D721Med (cell line): Measurements from ENCODE around the gene LY9.
"Not testable (repeated sequence)": the region's sequence is repeated elsewhere in the genome, so short reads cannot be mapped to it uniquely, and the experiment has no call there.

Experiments
- DNase-seq: peaks from one replicate; pipeline ENCODE4 v3.0.0; 2011; ENCODE audit warnings: low spot score; ENCODE audit not compliant: insufficient read length
- FAIRE-seq: peaks from 2 replicates; lab custom pipeline; 2011; peaks lifted over from hg19 to GRCh38; lab: Jason Lieb, UNC
- TF ChIP-seq, protein P1 (sequence below): IDR thresholded peaks from 2 replicates; pipeline ENCODE4 v1.5.1; 2012; ENCODE audit warnings: mild to moderate bottlenecking, control low read depth; ENCODE audit not compliant: insufficient read depth; ENCODE audit errors: missing control alignments

The LY9 gene

GRCh38 chr1:160865337-160865736 lies 69.4 kb downstream of the LY9 start:
- DNase-seq (no peak), FAIRE-seq (no peak)
- TF ChIP-seq, protein P1, sequence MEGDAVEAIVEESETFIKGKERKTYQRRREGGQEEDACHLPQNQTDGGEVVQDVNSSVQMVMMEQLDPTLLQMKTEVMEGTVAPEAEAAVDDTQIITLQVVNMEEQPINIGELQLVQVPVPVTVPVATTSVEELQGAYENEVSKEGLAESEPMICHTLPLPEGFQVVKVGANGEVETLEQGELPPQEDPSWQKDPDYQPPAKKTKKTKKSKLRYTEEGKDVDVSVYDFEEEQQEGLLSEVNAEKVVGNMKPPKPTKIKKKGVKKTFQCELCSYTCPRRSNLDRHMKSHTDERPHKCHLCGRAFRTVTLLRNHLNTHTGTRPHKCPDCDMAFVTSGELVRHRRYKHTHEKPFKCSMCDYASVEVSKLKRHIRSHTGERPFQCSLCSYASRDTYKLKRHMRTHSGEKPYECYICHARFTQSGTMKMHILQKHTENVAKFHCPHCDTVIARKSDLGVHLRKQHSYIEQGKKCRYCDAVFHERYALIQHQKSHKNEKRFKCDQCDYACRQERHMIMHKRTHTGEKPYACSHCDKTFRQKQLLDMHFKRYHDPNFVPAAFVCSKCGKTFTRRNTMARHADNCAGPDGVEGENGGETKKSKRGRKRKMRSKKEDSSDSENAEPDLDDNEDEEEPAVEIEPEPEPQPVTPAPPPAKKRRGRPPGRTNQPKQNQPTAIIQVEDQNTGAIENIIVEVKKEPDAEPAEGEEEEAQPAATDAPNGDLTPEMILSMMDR: no peak

- no peak for FAIRE-seq
- TF ChIP-seq, protein P1: no peak
- DNase-seq: no peak
Observed at GRCh38 chr1:160866001-160866694, 70.2 kb downstream of the LY9 start.

GRCh38 chr1:160866695-160867260 lies 70.8 kb downstream of the LY9 start:
- no peak for DNase-seq
- FAIRE-seq: no peak
- TF ChIP-seq, protein P1: no peak

GRCh38 chr1:160867651-160868050 lies 71.7 kb downstream of the LY9 start:
- FAIRE-seq, DNase-seq: not testable (repeated sequence)

DNA sequence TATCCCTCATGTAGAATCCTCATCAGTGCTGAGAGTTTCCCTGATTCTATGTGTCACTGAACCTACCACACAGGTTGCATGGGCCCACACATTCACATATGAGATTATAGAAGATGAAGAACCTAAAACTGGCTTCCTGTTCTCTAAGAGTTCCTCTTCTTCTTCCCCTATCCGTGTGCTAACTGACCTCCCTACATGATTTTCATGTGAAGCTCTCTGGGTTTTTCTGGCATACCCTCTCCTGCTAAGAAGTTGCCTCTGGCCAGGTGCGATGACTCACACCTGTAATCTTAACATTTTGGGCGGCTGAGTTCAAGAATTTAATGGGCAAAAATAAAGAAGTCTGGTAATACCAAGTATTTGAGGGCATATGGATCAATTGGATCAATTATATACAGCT lies 72.2 kb downstream of the LY9 start:
- FAIRE-seq: no peak
- no peak for DNase-seq
- TF ChIP-seq, protein P1: no peak

- FAIRE-seq: no peak
- TF ChIP-seq, protein P1: no peak
- DNase-seq: no peak
Observed at GRCh38 chr1:160874935-160875334, 79.0 kb downstream of the LY9 start.

DNA sequence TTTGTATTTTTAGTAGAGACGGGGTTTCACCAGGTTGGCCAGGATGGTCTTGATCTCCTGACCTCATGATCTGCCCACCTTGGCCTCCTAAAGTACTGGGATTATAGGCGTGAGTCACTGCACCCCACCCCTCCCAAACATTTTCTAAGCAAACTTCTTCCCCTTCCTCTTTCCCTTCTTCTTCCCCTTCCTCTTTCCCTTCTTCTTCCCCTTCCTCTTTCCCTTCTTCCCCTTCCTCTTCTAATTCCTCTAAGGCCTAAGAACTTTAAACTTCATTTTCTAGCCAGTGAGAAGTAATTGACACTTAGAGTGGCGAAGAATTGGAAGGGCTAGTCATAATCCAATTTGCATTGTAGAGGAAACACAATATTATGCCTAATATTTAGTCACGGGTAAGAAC lies 79.6 kb downstream of the LY9 start:
- not testable (repeated sequence) for DNase-seq, FAIRE-seq

DNA sequence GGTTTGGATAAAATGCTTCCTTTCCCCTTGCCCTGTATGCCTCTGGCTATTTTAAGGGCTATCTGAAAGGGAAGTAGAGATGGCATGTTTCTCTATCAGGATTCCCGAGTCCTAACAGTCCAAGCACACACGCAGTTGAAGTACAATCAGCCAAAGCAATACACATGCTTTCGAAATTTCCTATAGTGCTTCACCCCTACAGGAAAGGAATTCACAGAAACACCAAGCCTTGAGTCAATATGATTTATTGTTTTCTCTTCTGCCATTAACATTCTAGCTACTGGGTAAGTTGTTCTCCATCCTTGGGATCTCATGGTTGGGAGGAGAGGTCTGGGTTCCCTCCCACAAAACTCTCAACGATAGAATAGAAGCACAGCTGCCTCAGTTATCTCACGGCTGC lies 80.3 kb downstream of the LY9 start:
- DNase-seq (no peak), FAIRE-seq (no peak)
- TF ChIP-seq, protein P1: no peak
